ENCODE results near the gene EPHA3. TPM values are rescaled to one million over a fixed set of nuclear protein-coding genes. Genes with fewer than 3 reads are reported as not detected.

The EPHA3 gene
- total and polyA plus RNA-seq, 2 donors (not counting 3 experiments of a cell fraction or from before 2014, with no cell fraction given) = not detected

GRCh38 chr3:89216016-89216739, 108.8 kb downstream of the EPHA3 start:
- ChIA-PET POLR2A (no interaction called here), CTCF (no interaction called here)
- Histone ChIP-seq H3K4me1 (ENCODE audit: control insufficient read depth, extremely low read depth, insufficient read depth, low read length) (no peaks in the 10 kb centered on the region), H3K27me3 (ENCODE audit: control insufficient read depth in 2 of 2, insufficient read depth in 2 of 2, low read length in 2 of 2) (no peaks in the 10 kb centered on the region), H3K4me3 (replicated peaks in 1 of 3; ENCODE audit: insufficient read depth in 1 of 3, low read depth in 1 of 3, low read length in 3 of 3) (no peak overlapping the region), H3K9ac (replicated peaks; ENCODE audit: extremely low read depth, insufficient read depth, low read length) (no peak overlapping the region), H3K79me2 (ENCODE audit: control insufficient read depth, insufficient read depth, low read length) (no peaks in the 10 kb centered on the region), H4K20me1 (replicated peaks; ENCODE audit: control insufficient read depth, extremely low read depth, insufficient read depth, low read length) (no peaks in the 10 kb centered on the region), H3K9me1 (replicated peaks; ENCODE audit: control insufficient read depth, extremely low read depth, insufficient read depth, low read length) (no peaks in the 10 kb centered on the region), H3K4me2 (ENCODE audit: insufficient read depth, low read length) (no peak overlapping the region), H2AFZ (ENCODE audit: low read depth, low read length) (no peak overlapping the region), H3K36me3 (ENCODE audit: control insufficient read depth in 2 of 2, extremely low read depth in 1 of 2, insufficient read depth in 2 of 2, low read length in 2 of 2) (no peaks in the 10 kb centered on the region), H3K27ac (ENCODE audit: insufficient read depth, low read depth, low read length) (no peak overlapping the region), H3K9me3 (replicated peaks; ENCODE audit: control insufficient read depth, insufficient read depth, low read length) (no peaks in the 10 kb centered on the region)
- no peak for TF ChIP-seq MYC (IDR thresholded peaks at IDR 0.05; ENCODE audit: low read depth, low read length)
- no peak for TF ChIP-seq GATA2 (IDR thresholded peaks at IDR 0.05; ENCODE audit: insufficient read depth, insufficient read length, low read depth, low read length)
- TF ChIP-seq POLR2AphosphoS5 (IDR thresholded peaks at IDR 0.05; ENCODE audit: insufficient read depth, low read depth, low read length) = no peak
- no peak for TF ChIP-seq CTCF (IDR thresholded peaks at IDR 0.05; ENCODE audit: extremely low read depth in 1 of 2, insufficient read depth in 1 of 2, low read depth in 1 of 2, low read length in 2 of 2)
- TF ChIP-seq MAX (IDR thresholded peaks at IDR 0.05; ENCODE audit: insufficient read depth, insufficient read length) = no peak
- FAIRE-seq = no peak
- no peak for DNase-seq (ENCODE audit: low read depth, low spot score)
- intact Hi-C loops (cut with micrococcal nuclease) = no loop called here
- no TSS peak for BruUV-seq (replicated peaks)
- dilution Hi-C loops (cut with MboI; ENCODE audit: extremely low pct_ligation_motif_present, low sequenced_read_pairs) = no loop called here
